Activated T-helper 2 cell treated with anti-CD3 and anti-CD28 coated beads, Interferon-gamma antibody, Interleukin-2, Interleukin-4, amounts not matched to agents 10 μg/mL and 5 μg/mL and 100 μg/mL, durations not matched to agents 14 hours and 24 hours and 36 hours (primary cell): ENCODE measurements around the gene UBR7. TPM values are rescaled to one million over a fixed set of nuclear protein-coding genes. Genes with fewer than 3 reads are reported as not detected.
"Not testable (repeated sequence)": the region's sequence is repeated elsewhere in the genome, so short reads cannot be mapped to it uniquely, and the experiment has no call there.

ENCODE experiments used
- DNase-seq: peaks from one replicate; pipeline ENCODE4 v3.0.0; 2021; ENCODE audit warnings: low spot score
- H3K27ac Mint-ChIP-seq: one replicate; pipeline ENCODE4 v1.8.0; 2021; ENCODE audit warnings: mixed read lengths
- H3K27me3 Mint-ChIP-seq: one replicate; pipeline ENCODE4 v1.8.0; 2021; ENCODE audit warnings: low read depth, mixed read lengths
- H3K36me3 Mint-ChIP-seq: one replicate; pipeline ENCODE4 v1.8.0; 2021; ENCODE audit warnings: low read depth, mixed read lengths
- H3K4me1 Mint-ChIP-seq: one replicate; pipeline ENCODE4 v1.8.0; 2021; ENCODE audit warnings: low read depth, mixed read lengths
- H3K4me3 Mint-ChIP-seq: one replicate; pipeline ENCODE4 v1.8.0; 2021; ENCODE audit warnings: low read depth, mild to moderate bottlenecking, moderate library complexity, mixed read lengths
- H3K9me3 Mint-ChIP-seq: one replicate; pipeline ENCODE4 v1.8.0; 2021; ENCODE audit warnings: mixed read lengths
- intact Hi-C: fragments of 100-400 bp; cut with micrococcal nuclease; formaldehyde crosslinking; loops from one replicate; pipeline ENCODE4 v1.15.1; 2023
- total RNA-seq: library from RNA; stranded (reverse); gene quantifications from 2 replicates; pipeline ENCODE4 v1.2.3, GENCODE V29; 2022

Gene UBR7
- total RNA-seq, 1 donor from 2014 or later: 30.9 TPM

- not testable (repeated sequence) for H3K9me3 Mint-ChIP-seq, H3K27ac Mint-ChIP-seq, H3K4me3 Mint-ChIP-seq, H3K27me3 Mint-ChIP-seq, H3K4me1 Mint-ChIP-seq, DNase-seq, H3K36me3 Mint-ChIP-seq
- intact Hi-C loops: loop anchor here (5.0 kb wide), 1 partner anchor 43 kb away; no protein-coding TSS in a partner anchor
Observed at GRCh38 chr14:93174731-93175130, 32.3 kb upstream of the UBR7 start.

GRCh38 chr14:93175492-93175891, 31.6 kb upstream of the UBR7 start:
- peaks cover 5% of the 10 kb centered on the region for H3K4me1 Mint-ChIP-seq
- DNase-seq: no peak
- no peaks in the 10 kb centered on the region for H3K9me3 Mint-ChIP-seq
- no peak overlapping the region for H3K4me3 Mint-ChIP-seq
- intact Hi-C loops: loop anchor here (5.0 kb wide), 1 partner anchor 42 kb away; no protein-coding TSS in a partner anchor
- H3K27me3 Mint-ChIP-seq: peaks cover 3% of the 10 kb centered on the region
- no peak overlapping the region for H3K27ac Mint-ChIP-seq
- no peaks in the 10 kb centered on the region for H3K36me3 Mint-ChIP-seq

DNA sequence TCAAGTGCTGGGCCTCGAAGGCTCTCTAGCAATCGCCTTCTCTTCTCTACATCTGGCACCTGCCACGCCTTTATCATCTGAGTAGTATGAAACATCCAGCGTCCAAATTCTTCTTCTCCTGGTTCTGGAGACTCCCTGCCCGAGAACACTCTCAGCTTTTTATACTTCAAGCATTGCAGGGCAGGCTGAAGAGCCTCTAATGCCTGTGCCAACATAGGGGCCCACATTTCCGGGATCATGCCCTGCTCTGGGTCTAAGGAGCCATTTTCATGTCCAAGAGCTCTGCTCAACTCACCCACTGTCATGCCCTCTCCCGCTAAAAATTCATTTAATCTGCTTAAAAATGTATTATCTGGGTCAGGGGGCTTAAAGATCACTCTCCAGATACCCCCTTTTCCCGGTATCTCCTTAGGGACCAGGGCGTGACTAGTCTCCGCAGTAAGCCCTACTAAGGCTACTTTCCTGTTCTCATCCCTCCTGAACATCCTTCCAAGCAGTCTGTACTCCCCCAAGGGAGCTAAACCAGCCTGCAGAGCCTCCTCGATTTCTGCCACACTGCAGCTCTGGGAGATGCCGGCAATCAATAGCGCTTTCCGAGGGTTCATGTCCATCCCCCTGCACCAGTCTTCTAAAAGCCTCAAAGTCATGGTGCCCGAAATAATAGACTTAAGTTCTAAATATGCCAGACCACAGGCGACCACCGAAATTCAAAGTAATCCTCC, 23.3 kb upstream of the UBR7 start:
- Mint-ChIP-seq H3K4me1 (peaks cover 28% of the 10 kb centered on the region), H3K27ac (peak overlapping the region; percentile 58), H3K4me3 (peak overlapping the region; percentile 82), H3K9me3 (no peaks in the 10 kb centered on the region), H3K36me3 (peaks cover 31% of the 10 kb centered on the region), H3K27me3 (no peaks in the 10 kb centered on the region)
- no peak for DNase-seq
- intact Hi-C loops: loop anchor here (2.0 kb wide), 1 partner anchor 69 kb away; the partner anchor contains the start of gene ITPK1

DNA sequence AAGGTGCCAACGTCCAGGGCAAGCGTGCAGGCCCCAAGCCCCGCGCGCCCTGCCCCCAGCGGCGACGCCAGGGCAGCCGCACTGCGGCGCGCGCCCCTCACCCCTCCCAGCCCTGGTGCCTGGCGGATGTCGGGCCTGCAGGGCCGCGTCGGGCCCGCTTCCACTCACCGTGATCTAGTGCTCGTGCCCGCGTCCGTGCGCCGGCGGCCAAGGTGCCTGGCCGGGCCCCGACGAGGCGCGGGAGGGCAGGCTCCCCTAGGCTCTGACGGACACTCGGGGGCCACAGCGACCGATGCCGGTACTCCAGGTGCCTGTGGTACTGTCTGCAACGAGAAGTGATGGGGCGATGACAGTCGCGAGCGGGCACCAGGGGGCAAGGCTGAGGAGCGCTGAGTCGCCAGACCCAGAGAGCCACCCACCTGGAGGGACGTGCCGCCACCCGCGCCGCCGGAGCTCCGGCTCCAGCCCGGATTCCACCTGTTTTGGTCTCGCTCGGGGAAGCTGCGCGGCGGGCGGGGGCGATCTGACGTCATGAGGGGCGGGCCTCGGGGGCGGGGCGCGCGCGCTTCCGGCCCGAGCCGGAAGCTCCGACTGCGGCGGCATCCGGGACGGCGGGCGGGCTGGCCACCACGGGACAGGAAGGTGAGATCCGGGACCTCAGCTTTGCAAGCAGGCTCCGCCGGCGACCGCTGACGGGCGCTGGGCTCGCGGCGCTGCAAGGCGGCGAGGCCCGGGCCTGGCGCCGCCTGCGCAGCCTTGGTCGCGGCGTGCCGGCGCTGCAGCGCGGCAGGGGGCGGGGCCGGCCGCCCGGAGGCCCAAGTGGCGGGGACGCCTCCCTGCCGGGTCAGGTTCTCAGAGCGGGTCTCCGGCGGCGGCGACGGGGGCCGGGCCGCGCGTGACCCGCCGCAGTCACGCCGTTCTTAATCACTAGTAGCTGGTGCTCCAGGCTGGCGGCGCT, 22.4 kb upstream of the UBR7 start, which contains the start of the genes LYSET and MOAP1:
TSS of gene LYSET (plus strand) at position 927 of the 958 bp plus-strand sequence. CDS start 89 bp downstream, outside the sequence.
TSS of gene MOAP1 (minus strand) at position 507 of the 958 bp plus-strand sequence. CDS start 655 bp downstream, outside the sequence.
- intact Hi-C loops: loop anchor here (1.0 to 2.0 kb wide), 2 partner anchors 22 to 70 kb away; partner anchors contain the start of gene ITPK1
- Mint-ChIP-seq H3K4me3 (peak within 1 kb of the TSS; percentile 93), H3K4me1 (peaks cover 28% of the 10 kb centered on the region), H3K9me3 (no peaks in the 10 kb centered on the region), H3K27me3 (no peaks in the 10 kb centered on the region), H3K27ac (peak within 1 kb of the TSS; percentile 89), H3K36me3 (peaks cover 34% of the 10 kb centered on the region)
- DNase-seq: peak; percentile 88

- no peaks in the 10 kb centered on the region for H3K27me3 Mint-ChIP-seq
- intact Hi-C loops: loop anchor here (1.0 to 2.0 kb wide), 2 partner anchors 21 to 71 kb away; partner anchors contain the start of gene ITPK1
- peaks cover 34% of the 10 kb centered on the region for H3K36me3 Mint-ChIP-seq
Observed at GRCh38 chr14:93185349-93185720, 21.7 kb upstream of the UBR7 start.

GRCh38 chr14:93186466-93186865, 20.6 kb upstream of the UBR7 start:
- H3K36me3 Mint-ChIP-seq: peaks cover 37% of the 10 kb centered on the region
- no peaks in the 10 kb centered on the region for H3K27me3 Mint-ChIP-seq
- peak overlapping the region; percentile 7 for H3K27ac Mint-ChIP-seq

More at GRCh38 chr14:93185349-93185720, 21.7 kb upstream of the UBR7 start:
- Mint-ChIP-seq H3K27ac (peak overlapping the region; percentile 89), H3K4me1 (peaks cover 28% of the 10 kb centered on the region), H3K4me3 (peak overlapping the region; percentile 93), H3K9me3 (no peaks in the 10 kb centered on the region)
- DNase-seq: no peak

GRCh38 chr14:93186956-93187355, 20.1 kb upstream of the UBR7 start:
- H3K4me1 Mint-ChIP-seq: peaks cover 30% of the 10 kb centered on the region
- DNase-seq: no peak
- no peaks in the 10 kb centered on the region for H3K9me3 Mint-ChIP-seq
- intact Hi-C loops: no loop called here
- no peak overlapping the region for H3K27ac Mint-ChIP-seq
- H3K27me3 Mint-ChIP-seq: no peaks in the 10 kb centered on the region
- no peak overlapping the region for H3K4me3 Mint-ChIP-seq
- H3K36me3 Mint-ChIP-seq: peaks cover 32% of the 10 kb centered on the region

More at GRCh38 chr14:93186466-93186865, 20.6 kb upstream of the UBR7 start:
- peak overlapping the region; percentile 63 for H3K4me3 Mint-ChIP-seq
- peaks cover 30% of the 10 kb centered on the region for H3K4me1 Mint-ChIP-seq
- intact Hi-C loops: no loop called here
- DNase-seq: no peak
- no peaks in the 10 kb centered on the region for H3K9me3 Mint-ChIP-seq

- Mint-ChIP-seq H3K27me3 (no peaks in the 10 kb centered on the region), H3K36me3 (peaks cover 6% of the 10 kb centered on the region), H3K9me3 (no peaks in the 10 kb centered on the region), H3K4me3 (no peak overlapping the region), H3K4me1 (peaks cover 2% of the 10 kb centered on the region), H3K27ac (no peak overlapping the region)
- intact Hi-C loops: no loop called here
- DNase-seq: no peak
Observed at GRCh38 chr14:93195316-93195999, 11.6 kb upstream of the UBR7 start.

DNA sequence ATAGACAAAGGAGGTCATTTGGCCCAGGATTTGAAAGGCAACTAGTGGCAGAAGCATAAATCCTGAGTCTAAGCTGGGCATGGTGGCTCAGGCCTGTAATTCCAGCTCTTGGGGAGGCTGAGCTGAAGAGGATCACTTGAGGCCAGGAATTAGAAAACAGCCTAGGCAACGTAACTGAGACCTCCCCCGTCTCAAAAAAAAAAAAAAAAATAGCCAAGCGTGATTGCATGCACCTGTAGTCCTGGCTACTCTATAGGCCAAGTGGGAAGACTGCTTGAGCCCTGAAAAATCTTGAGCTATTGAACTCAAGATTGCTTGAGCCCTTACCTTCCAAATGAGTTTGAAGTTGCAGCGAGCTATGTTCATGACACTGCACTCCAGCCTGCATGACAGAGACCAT, 8.0 kb upstream of the UBR7 start:
- no peaks in the 10 kb centered on the region for H3K4me1 Mint-ChIP-seq
- no peak for DNase-seq
- H3K27ac Mint-ChIP-seq: no peak overlapping the region
- no peaks in the 10 kb centered on the region for H3K27me3 Mint-ChIP-seq
- no peak overlapping the region for H3K4me3 Mint-ChIP-seq
- no peaks in the 10 kb centered on the region for H3K9me3 Mint-ChIP-seq
- intact Hi-C loops: no loop called here
- peaks cover 10% of the 10 kb centered on the region for H3K36me3 Mint-ChIP-seq

- Mint-ChIP-seq H3K27me3 (no peaks in the 10 kb centered on the region), H3K4me1 (peaks cover 10% of the 10 kb centered on the region), H3K4me3 (no peak overlapping the region), H3K27ac (no peak overlapping the region), H3K9me3 (no peaks in the 10 kb centered on the region), H3K36me3 (peaks cover 14% of the 10 kb centered on the region)
- intact Hi-C loops: no loop called here
- no peak for DNase-seq
Observed at GRCh38 chr14:93200553-93200952, 6.5 kb upstream of the UBR7 start.

DNA sequence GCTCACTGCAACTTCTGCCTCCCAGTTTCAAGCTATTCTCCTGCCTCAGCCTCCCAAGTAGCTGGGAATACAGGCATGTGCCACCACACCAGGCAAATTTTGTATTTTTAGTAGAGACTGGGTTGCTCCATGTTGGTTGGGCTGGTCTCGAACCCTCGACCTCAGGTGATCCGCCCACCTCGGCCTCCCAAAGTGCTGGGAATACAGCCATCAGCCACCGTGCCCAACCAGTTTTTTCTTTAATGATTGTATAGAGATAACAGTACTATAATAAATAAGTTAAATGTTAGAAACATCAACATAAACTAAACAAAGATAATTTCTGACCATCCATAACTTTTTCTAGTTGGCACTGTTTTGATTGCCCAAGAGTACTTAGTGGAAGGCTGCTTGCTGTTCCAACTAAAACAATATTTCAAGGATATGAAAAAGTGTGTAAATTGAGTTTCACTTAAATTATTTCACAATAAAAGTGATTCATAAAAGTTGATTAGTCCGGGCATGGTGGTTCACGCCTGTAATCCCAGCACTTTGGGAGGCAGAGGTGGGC, 5.8 kb upstream of the UBR7 start:
- Mint-ChIP-seq H3K4me1 (peaks cover 12% of the 10 kb centered on the region), H3K27me3 (no peaks in the 10 kb centered on the region), H3K4me3 (no peak overlapping the region), H3K9me3 (no peaks in the 10 kb centered on the region), H3K27ac (no peak overlapping the region), H3K36me3 (peaks cover 14% of the 10 kb centered on the region)
- no peak for DNase-seq
- intact Hi-C loops: no loop called here
